ENCODE measurements around the gene NOS1AP.

NOS1AP gene

DNA sequence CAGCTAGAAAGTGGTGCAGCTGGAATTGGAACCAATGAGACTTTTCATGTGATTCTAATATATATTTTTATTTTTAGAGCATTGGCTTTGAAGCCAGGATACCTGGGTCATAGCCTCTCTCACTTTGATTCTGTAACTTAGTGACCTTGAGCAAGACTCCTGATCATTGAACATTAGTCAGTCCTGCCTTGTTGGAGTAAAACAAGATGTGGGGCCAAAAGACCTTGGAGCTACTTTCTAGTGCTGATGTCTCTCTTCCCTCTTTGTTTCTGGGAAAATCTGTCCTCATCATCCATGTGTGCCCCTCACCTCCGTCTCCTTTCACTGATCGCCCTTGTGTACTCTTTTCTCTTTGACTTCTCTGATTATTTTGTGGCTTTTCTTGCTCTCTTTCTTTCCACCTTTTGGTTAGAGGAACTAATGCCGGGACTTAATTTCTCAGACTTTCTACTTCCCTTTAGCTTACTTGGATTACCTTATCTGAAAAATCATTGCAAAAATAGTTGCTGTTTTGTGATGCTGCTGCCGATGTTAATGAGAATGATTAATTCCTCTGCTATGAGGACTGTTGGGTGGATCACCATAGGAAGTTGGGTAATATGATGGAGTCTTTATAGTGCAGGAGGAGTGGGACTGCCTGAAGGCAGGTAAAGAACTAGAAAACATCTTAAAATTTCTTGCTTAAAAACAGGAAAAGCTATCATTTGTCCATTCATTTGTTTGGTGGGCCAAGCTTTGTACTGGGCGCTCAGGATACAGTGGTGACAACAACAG is 72.0 kb downstream of the NOS1AP start:
- TF ChIP-seq, protein P1, sequence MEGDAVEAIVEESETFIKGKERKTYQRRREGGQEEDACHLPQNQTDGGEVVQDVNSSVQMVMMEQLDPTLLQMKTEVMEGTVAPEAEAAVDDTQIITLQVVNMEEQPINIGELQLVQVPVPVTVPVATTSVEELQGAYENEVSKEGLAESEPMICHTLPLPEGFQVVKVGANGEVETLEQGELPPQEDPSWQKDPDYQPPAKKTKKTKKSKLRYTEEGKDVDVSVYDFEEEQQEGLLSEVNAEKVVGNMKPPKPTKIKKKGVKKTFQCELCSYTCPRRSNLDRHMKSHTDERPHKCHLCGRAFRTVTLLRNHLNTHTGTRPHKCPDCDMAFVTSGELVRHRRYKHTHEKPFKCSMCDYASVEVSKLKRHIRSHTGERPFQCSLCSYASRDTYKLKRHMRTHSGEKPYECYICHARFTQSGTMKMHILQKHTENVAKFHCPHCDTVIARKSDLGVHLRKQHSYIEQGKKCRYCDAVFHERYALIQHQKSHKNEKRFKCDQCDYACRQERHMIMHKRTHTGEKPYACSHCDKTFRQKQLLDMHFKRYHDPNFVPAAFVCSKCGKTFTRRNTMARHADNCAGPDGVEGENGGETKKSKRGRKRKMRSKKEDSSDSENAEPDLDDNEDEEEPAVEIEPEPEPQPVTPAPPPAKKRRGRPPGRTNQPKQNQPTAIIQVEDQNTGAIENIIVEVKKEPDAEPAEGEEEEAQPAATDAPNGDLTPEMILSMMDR (IDR thresholded peaks at IDR 0.05; ENCODE audit: control extremely low read depth, extremely low read depth, low read depth, missing control alignments): no peak
- CTCF ChIA-PET: interaction anchor here (0.7 to 1.9 kb wide), 4 partner anchors 10 to 136 kb away, joined by 3 to 5 read pairs (median 3); no protein-coding TSS in a partner anchor
- no peak for DNase-seq (ENCODE audit: extremely low spot score)
- POLR2A ChIA-PET: no interaction called here

DNA sequence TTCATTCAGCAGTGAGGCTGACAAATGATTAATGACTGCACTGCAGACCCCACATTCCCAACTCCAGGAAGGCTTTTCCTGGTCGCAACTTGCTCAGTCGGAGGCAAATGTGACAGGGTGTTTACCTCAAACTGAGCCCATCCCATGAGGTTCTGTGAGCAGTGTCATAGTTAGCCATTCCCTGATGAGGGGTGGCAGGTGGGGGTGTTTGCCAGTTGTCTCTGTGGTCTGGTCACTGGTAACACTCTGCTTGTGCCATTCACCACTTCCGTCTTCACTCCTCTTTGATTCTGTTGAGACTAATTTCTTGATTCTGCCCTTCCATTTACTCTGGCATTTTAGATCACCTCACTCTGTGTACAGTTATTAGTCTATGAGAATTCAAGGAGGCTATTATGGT is 73.5 kb downstream of the NOS1AP start:
- ChIA-PET POLR2A (no interaction called here), CTCF (no interaction called here)
- DNase-seq (ENCODE audit: extremely low spot score): no peak
- TF ChIP-seq, protein P1 (IDR thresholded peaks at IDR 0.05; ENCODE audit: control extremely low read depth, extremely low read depth, low read depth, missing control alignments): no peak

DNA sequence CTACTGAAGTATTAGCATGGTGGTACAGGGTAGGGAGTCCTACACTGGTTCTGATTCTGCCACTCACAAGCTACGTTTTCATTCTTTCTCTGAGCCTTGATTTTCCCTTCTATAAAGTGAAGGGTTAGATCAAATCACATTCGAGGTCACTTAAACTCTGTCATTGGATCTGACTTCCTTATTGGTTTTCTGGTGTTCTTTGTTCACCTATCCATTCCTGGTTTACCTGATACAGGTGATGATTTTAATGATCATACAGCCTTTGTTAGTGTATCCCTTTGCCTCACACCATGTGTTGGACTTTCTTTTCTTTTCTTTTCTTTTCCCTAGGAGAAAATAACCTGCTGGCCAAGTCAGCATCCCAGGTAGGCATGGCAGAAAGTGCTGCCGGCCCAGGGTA is 74.8 kb downstream of the NOS1AP start:
- ChIA-PET POLR2A (no interaction called here), CTCF (no interaction called here)
- TF ChIP-seq, protein P1 (IDR thresholded peaks at IDR 0.05; ENCODE audit: control extremely low read depth, extremely low read depth, low read depth, missing control alignments): no peak
- DNase-seq (ENCODE audit: extremely low spot score): no peak

DNA sequence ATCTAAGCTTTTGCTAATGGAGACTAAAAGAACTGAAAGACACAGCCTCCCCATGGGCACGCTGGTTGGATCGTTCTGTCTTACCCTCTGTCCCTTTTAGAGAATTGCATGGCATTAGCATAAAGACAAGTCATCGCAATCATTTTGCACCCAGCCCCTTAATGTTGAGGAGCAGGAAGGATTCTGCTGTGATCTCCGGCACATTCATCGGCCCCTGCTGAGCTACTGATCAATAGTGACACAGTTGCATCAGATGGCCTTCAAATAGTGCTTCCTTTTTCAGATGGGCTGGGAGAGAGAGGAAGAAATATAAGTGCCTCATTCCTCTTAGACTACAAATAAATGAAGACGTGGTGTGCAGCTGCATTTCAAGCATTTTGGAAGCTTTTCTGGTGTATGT is 75.4 kb downstream of the NOS1AP start:
- CTCF ChIA-PET: interaction anchor here (2.0 kb wide), 1 partner anchor 9 kb away, joined by 4 read pairs; no protein-coding TSS in a partner anchor

DNA sequence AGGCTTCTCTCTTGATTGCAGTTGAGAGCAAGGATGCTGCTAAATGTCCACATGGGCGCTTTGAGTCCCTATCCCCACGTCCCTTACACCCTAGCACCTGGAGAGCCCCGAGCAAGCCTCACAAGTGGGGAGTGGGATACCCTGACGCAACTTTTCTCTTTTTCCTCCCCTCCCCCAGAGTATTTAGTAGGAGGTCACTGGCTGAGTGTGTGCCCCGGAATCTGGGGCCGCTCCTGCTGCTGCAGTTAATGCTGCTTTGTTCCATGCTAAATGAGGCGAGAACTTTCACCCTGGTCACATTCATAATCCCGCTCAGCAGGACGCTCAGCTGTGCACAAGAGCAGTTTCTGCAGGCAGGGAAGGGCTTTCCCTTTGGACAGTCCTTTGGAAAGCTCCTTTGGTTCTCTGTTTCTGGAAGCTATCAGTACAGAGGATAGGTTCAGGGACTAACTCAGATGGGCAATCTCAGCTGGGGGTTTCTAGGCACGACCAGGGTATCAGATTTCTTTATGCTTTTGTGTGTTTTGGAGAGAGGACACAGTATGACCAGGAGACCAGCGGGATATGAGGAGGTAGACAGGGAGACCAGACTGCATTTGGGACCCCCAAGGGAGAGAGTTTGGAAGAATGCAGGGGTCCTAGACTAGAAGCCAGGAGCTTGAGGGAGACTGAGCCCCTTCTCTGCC is 75.9 kb downstream of the NOS1AP start:
- no peak for DNase-seq (ENCODE audit: extremely low spot score)
- CTCF ChIA-PET: interaction anchor here (1.3 to 2.0 kb wide), 4 partner anchors 9 to 16 kb away, joined by 3 to 4 read pairs (median 4); no protein-coding TSS in a partner anchor
- TF ChIP-seq, protein P1 (IDR thresholded peaks at IDR 0.05; ENCODE audit: control extremely low read depth, extremely low read depth, low read depth, missing control alignments): no peak
- POLR2A ChIA-PET: no interaction called here

More for the DNA sequence above, 75.4 kb downstream of the NOS1AP start:
- TF ChIP-seq, protein P1 (IDR thresholded peaks at IDR 0.05; ENCODE audit: control extremely low read depth, extremely low read depth, low read depth, missing control alignments): no peak
- POLR2A ChIA-PET: no interaction called here
- DNase-seq (ENCODE audit: extremely low spot score): no peak

DNA sequence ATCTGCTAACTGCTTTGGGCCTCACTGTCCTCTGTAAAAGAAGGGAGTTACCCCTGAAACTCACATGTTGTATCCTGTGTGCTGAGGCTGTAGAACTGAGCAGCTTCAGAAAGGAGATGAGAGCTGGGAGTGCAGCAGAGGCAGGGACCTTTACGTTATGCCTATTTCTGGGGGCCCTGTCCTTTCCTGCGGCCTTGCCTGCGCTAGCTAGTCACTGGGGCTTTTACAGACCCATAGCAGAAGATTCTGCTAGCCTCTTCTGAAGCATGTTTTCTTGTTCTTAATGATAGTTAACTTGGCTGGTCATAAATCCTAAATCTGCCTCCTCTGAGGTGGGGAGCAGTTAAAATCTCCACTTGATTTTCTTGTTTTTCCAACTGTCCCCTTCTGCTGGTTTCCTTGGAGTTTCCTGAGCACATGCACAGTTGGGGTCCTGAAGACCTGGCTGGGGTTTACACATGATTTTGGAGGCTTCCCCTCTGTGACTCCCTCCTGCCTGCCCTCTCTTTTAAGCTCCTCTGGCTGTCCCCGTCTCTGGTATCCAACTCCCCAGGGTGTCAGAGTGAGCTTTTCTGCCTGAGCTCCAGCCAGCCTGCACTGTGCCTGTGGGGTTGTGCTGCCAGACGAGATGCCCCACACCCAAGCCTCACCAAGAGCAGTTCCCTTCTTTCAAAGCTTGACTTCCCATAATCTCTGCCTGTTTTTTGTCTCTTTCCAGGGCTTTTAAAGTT is 76.6 kb downstream of the NOS1AP start:
- TF ChIP-seq, protein P1 (IDR thresholded peaks at IDR 0.05; ENCODE audit: control extremely low read depth, extremely low read depth, low read depth, missing control alignments): no peak
- CTCF ChIA-PET: interaction anchor here (1.3 to 2.0 kb wide), 4 partner anchors 8 to 17 kb away, joined by 3 to 4 read pairs (median 4); no protein-coding TSS in a partner anchor
- POLR2A ChIA-PET: no interaction called here
- no peak for DNase-seq (ENCODE audit: extremely low spot score)
